Measurements from ENCODE around the gene SSC5D. TPM values are rescaled to one million over a fixed set of nuclear protein-coding genes. Genes with fewer than 3 reads are reported as not detected.

Gene SSC5D
- total RNA-seq, 1 experiment from 2014 or later = 1.5 TPM

GRCh38 chr19:55493645-55494171 lies 5.5 kb downstream of the SSC5D start:
- no peaks in the 10 kb centered on the region for H4K20me1 ChIP-seq (ENCODE audit: insufficient read depth)
- H3K79me2 ChIP-seq (ENCODE audit: insufficient read depth, low read length) = no peaks in the 10 kb centered on the region
- CTCF ChIA-PET = interaction anchor here (2.0 kb wide), 1 partner anchor 10 kb away, joined by 5 read pairs; no protein-coding TSS in a partner anchor
- H2AFZ ChIP-seq (ENCODE audit: low read depth, low read length, poor library complexity, severe bottlenecking) = no peak overlapping the region
- no peaks in the 10 kb centered on the region for H3K27me3 ChIP-seq (ENCODE audit: insufficient read depth, low read length)
- ATAC-seq = no peak
- no peak for DNase-seq (ENCODE audit: low read depth, low spot score)
- H3K4me1 ChIP-seq (ENCODE audit: control insufficient read depth in 1 of 2, insufficient read depth in 2 of 2, low read length in 2 of 2) = peaks cover 0 to 8% of the 10 kb centered on the region in 2 experiments; a peak in 1 of 4 replicates
- POLR2A ChIA-PET = interaction anchor here (1.2 kb wide), 1 partner anchor 9 kb away, joined by 4 read pairs; the partner anchor contains the start of gene NAT14
- H3K4me2 ChIP-seq (ENCODE audit: low read length) = no peak overlapping the region
- no peak overlapping the region for H3K9ac ChIP-seq (ENCODE audit: low read length)
- no peaks in the 10 kb centered on the region for H3K9me3 ChIP-seq (ENCODE audit: control insufficient read depth in 1 of 2, insufficient read depth in 1 of 2, low read depth in 1 of 2, low read length in 2 of 2)
- H3K36me3 ChIP-seq (ENCODE audit: control insufficient read depth in 1 of 2, insufficient read depth in 2 of 2, low read length in 2 of 2) = no peaks in the 10 kb centered on the region
- TF ChIP-seq CBX3 (IDR thresholded peaks at IDR 0.05; ENCODE audit: low read depth) (no peak), SRF (IDR thresholded peaks at IDR 0.05; ENCODE audit: low read depth) (no peak), ZFX (IDR thresholded peaks at IDR 0.05) (no peak)
- RAD21 ChIA-PET (ENCODE audit: low non-redundant PET in 1 of 2, low total read pairs in 2 of 2, uncharacterized antibody in 2 of 2, unreplicated experiment in 2 of 2) = no interaction called here
- no TSS peak for BruUV-seq (replicated peaks)
- intact Hi-C loops (cut with micrococcal nuclease) = no loop called here
- H3K27ac ChIP-seq (ENCODE audit: low read depth, low read length) = no peak overlapping the region
- H3K9me2 ChIP-seq (ENCODE audit: insufficient read depth) = no peaks in the 10 kb centered on the region
- H3K4me3 ChIP-seq (replicated peaks in 1 of 2; ENCODE audit: low read depth in 1 of 2, low read length in 2 of 2) = no peak overlapping the region

GRCh38 chr19:55494172-55494761 lies 6.0 kb downstream of the SSC5D start:
- Histone ChIP-seq H3K36me3 (ENCODE audit: control insufficient read depth in 1 of 2, insufficient read depth in 2 of 2, low read length in 2 of 2) (no peaks in the 10 kb centered on the region), H3K79me2 (ENCODE audit: insufficient read depth, low read length) (no peaks in the 10 kb centered on the region), H3K9ac (ENCODE audit: low read length) (no peak overlapping the region), H3K27me3 (ENCODE audit: insufficient read depth, low read length) (no peaks in the 10 kb centered on the region), H3K4me2 (ENCODE audit: low read length) (no peak overlapping the region), H3K9me3 (ENCODE audit: control insufficient read depth in 1 of 2, insufficient read depth in 1 of 2, low read depth in 1 of 2, low read length in 2 of 2) (no peaks in the 10 kb centered on the region), H4K20me1 (ENCODE audit: insufficient read depth) (no peaks in the 10 kb centered on the region), H2AFZ (ENCODE audit: low read depth, low read length, poor library complexity, severe bottlenecking) (no peak overlapping the region), H3K27ac (ENCODE audit: low read depth, low read length) (no peak overlapping the region), H3K9me2 (ENCODE audit: insufficient read depth) (no peaks in the 10 kb centered on the region), H3K4me1 (ENCODE audit: control insufficient read depth in 1 of 2, insufficient read depth in 2 of 2, low read length in 2 of 2) (peaks cover 0 to 8% of the 10 kb centered on the region in 2 experiments; a peak in 1 of 4 replicates), H3K4me3 (replicated peaks in 1 of 2; ENCODE audit: low read depth in 1 of 2, low read length in 2 of 2) (no peak overlapping the region)
- no TSS peak for BruUV-seq (replicated peaks)
- POLR2A ChIA-PET = no interaction called here
- RAD21 ChIA-PET (ENCODE audit: low non-redundant PET in 1 of 2, low total read pairs in 2 of 2, uncharacterized antibody in 2 of 2, unreplicated experiment in 2 of 2) = no interaction called here
- TF ChIP-seq ZNF274 (IDR thresholded peaks at IDR 0.05; ENCODE audit: low read depth, low read length) (no peak), ZFX (IDR thresholded peaks at IDR 0.05) (no peak), POLR2AphosphoS5 (IDR thresholded peaks at IDR 0.05; ENCODE audit: low read depth, low read length) (no peak)
- TF ChIP-seq, protein P1, sequence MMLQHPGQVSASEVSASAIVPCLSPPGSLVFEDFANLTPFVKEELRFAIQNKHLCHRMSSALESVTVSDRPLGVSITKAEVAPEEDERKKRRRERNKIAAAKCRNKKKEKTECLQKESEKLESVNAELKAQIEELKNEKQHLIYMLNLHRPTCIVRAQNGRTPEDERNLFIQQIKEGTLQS (IDR thresholded peaks at IDR 0.05) = no peak
- TF ChIP-seq, protein P2, sequence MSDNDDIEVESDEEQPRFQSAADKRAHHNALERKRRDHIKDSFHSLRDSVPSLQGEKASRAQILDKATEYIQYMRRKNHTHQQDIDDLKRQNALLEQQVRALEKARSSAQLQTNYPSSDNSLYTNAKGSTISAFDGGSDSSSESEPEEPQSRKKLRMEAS (IDR thresholded peaks at IDR 0.05) = no peak
- intact Hi-C loops (cut with micrococcal nuclease) = no loop called here
- no peak for ATAC-seq
- DNase-seq (ENCODE audit: low read depth, low spot score) = no peak
- CTCF ChIA-PET = interaction anchor here (2.0 kb wide), 1 partner anchor 9 kb away, joined by 5 read pairs; no protein-coding TSS in a partner anchor
